ENCODE results near the gene CNIH4.
A peak's percentile ranks its signal among the peaks of the same experiment; 100 is the strongest.
"Not testable (repeated sequence)": the region's sequence is repeated elsewhere in the genome, so short reads cannot be mapped to it uniquely, and the experiment has no call there.

CNIH4 gene

GRCh38 chr1:224331824-224332223 is 24.9 kb upstream of the CNIH4 start:
- no peak overlapping the region for H3K4me3 ChIP-seq (ENCODE audit: low read depth, low read length)
- no peak overlapping the region for H3K27ac ChIP-seq
- no peaks in the 10 kb centered on the region for H3K9me3 ChIP-seq (ENCODE audit: severe bottlenecking)
- no peak for DNase-seq
- no peaks in the 10 kb centered on the region for H3K36me3 ChIP-seq
- no peak for TF ChIP-seq CTCF (IDR thresholded peaks at IDR 0.05; ENCODE audit: low read depth, low read length)
- no peaks in the 10 kb centered on the region for H3K27me3 ChIP-seq (ENCODE audit: insufficient read depth, low read depth, severe bottlenecking)

- DNase-seq: no peak
- H3K27ac ChIP-seq: no peak overlapping the region
- no peak overlapping the region for H3K4me3 ChIP-seq (ENCODE audit: low read depth, low read length)
- H3K27me3 ChIP-seq (ENCODE audit: insufficient read depth, low read depth, severe bottlenecking): no peaks in the 10 kb centered on the region
- H3K36me3 ChIP-seq: no peaks in the 10 kb centered on the region
- H3K9me3 ChIP-seq (ENCODE audit: severe bottlenecking): no peaks in the 10 kb centered on the region
- peak; percentile 27; the same call in 1 of the 2 replicates for TF ChIP-seq CTCF (IDR thresholded peaks at IDR 0.05; ENCODE audit: low read depth, low read length)
Measured at GRCh38 chr1:224333309-224333926, 23.3 kb upstream of the CNIH4 start.

GRCh38 chr1:224333939-224334786 is 22.5 kb upstream of the CNIH4 start:
- Histone ChIP-seq H3K4me3 (ENCODE audit: low read depth, low read length) (no peak overlapping the region), H3K36me3 (no peaks in the 10 kb centered on the region), H3K27ac (no peak overlapping the region), H3K9me3 (ENCODE audit: severe bottlenecking) (no peaks in the 10 kb centered on the region), H3K27me3 (ENCODE audit: insufficient read depth, low read depth, severe bottlenecking) (no peaks in the 10 kb centered on the region)
- TF ChIP-seq CTCF (IDR thresholded peaks at IDR 0.05; ENCODE audit: low read depth, low read length): no peak
- no peak for DNase-seq

GRCh38 chr1:224338150-224338838 is 18.4 kb upstream of the CNIH4 start:
- DNase-seq: no peak
- Histone ChIP-seq H3K27ac (no peak overlapping the region), H3K9me3 (ENCODE audit: severe bottlenecking) (no peaks in the 10 kb centered on the region), H3K27me3 (ENCODE audit: insufficient read depth, low read depth, severe bottlenecking) (no peaks in the 10 kb centered on the region), H3K4me3 (ENCODE audit: low read depth, low read length) (no peak overlapping the region), H3K36me3 (no peaks in the 10 kb centered on the region)
- TF ChIP-seq CTCF (IDR thresholded peaks at IDR 0.05; ENCODE audit: low read depth, low read length): no peak

- DNase-seq: no peak
- Histone ChIP-seq H3K9me3 (ENCODE audit: severe bottlenecking) (no peaks in the 10 kb centered on the region), H3K4me3 (ENCODE audit: low read depth, low read length) (no peak overlapping the region), H3K36me3 (no peaks in the 10 kb centered on the region), H3K27me3 (ENCODE audit: insufficient read depth, low read depth, severe bottlenecking) (no peaks in the 10 kb centered on the region), H3K27ac (peak overlapping the region; percentile 50; the same call in 1 of the 2 replicates)
- TF ChIP-seq CTCF (IDR thresholded peaks at IDR 0.05; ENCODE audit: low read depth, low read length): no peak
Measured at GRCh38 chr1:224339442-224340033, 17.1 kb upstream of the CNIH4 start.

GRCh38 chr1:224340453-224341384 is 16.0 kb upstream of the CNIH4 start:
- H3K27me3 ChIP-seq (ENCODE audit: insufficient read depth, low read depth, severe bottlenecking); H3K9me3 ChIP-seq (ENCODE audit: severe bottlenecking); H3K36me3 ChIP-seq: not testable (repeated sequence)
- DNase-seq: peak; percentile 26
- peak overlapping the region; percentile 64 for H3K4me3 ChIP-seq (ENCODE audit: low read depth, low read length)
- peak overlapping the region; percentile 47; the same call in 1 of the 2 replicates for H3K27ac ChIP-seq

Data from WERI-Rb-1 (cell line).